Kidney epithelial cell (primary cell): ENCODE data around the gene SIGLECL1. TPM values are rescaled to one million over a fixed set of nuclear protein-coding genes. Genes with fewer than 3 reads are reported as not detected.

Experiments
- DNase-seq: peaks from one replicate; pipeline ENCODE4 v3.0.0-alpha.2; 2010; ENCODE audit warnings: low read depth
- H3K27me3 ChIP-seq: 2 replicates; pipeline ENCODE4 v1.6.0; 2011; ENCODE audit warnings: low read length; ENCODE audit not compliant: control insufficient read depth, insufficient read depth
- H3K36me3 ChIP-seq: 2 replicates; pipeline ENCODE4 v1.5.1; 2011; ENCODE audit warnings: low read length; ENCODE audit not compliant: control insufficient read depth, insufficient read depth
- H3K4me3 ChIP-seq: 2 replicates; pipeline ENCODE4 v1.5.1; 2011; ENCODE audit warnings: low read depth, mild to moderate bottlenecking, control low read depth, low read length
- total RNA-seq: library from RNA; depleted of rRNA; stranded (reverse); fragments of >200 nt; gene quantifications from 2 replicates; pipeline ENCODE4 v1.2.3, GENCODE V29; 2015
- TF ChIP-seq, protein P1 (sequence below): IDR thresholded peaks from 2 replicates; pipeline ENCODE4 v1.5.1; 2011; ENCODE audit warnings: mild to moderate bottlenecking, moderate library complexity, low read length, control low read depth, inconsistent platforms; ENCODE audit not compliant: insufficient read depth, poor library complexity, severe bottlenecking

The SIGLECL1 gene
- total RNA-seq, 1 donor from 2014 or later, result 0.79 TPM

DNA sequence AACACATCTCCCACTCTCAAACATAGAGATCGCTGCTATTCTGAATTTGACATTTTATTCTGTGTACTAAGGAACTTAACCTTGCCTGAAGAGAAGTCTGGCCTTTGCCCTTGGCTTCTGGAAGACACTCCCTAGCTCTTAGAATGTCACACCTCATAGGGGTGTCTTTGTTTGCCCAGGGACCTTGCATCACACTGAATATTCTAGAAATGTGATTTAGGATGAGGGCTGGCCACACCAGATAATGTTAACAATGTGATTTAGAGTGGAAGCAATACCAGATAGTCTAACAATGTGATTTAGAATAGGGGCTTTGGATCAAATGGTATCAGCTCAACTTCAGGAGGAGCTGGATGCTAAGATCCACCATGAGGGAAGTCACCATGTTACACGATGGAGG, 6.6 kb downstream of the SIGLECL1 start:
- TF ChIP-seq, protein P1, sequence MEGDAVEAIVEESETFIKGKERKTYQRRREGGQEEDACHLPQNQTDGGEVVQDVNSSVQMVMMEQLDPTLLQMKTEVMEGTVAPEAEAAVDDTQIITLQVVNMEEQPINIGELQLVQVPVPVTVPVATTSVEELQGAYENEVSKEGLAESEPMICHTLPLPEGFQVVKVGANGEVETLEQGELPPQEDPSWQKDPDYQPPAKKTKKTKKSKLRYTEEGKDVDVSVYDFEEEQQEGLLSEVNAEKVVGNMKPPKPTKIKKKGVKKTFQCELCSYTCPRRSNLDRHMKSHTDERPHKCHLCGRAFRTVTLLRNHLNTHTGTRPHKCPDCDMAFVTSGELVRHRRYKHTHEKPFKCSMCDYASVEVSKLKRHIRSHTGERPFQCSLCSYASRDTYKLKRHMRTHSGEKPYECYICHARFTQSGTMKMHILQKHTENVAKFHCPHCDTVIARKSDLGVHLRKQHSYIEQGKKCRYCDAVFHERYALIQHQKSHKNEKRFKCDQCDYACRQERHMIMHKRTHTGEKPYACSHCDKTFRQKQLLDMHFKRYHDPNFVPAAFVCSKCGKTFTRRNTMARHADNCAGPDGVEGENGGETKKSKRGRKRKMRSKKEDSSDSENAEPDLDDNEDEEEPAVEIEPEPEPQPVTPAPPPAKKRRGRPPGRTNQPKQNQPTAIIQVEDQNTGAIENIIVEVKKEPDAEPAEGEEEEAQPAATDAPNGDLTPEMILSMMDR, result no peak
- H3K36me3 ChIP-seq, result no peaks in the 10 kb centered on the region
- DNase-seq, result no peak
- no peak overlapping the region for H3K4me3 ChIP-seq
- no peaks in the 10 kb centered on the region for H3K27me3 ChIP-seq

DNA sequence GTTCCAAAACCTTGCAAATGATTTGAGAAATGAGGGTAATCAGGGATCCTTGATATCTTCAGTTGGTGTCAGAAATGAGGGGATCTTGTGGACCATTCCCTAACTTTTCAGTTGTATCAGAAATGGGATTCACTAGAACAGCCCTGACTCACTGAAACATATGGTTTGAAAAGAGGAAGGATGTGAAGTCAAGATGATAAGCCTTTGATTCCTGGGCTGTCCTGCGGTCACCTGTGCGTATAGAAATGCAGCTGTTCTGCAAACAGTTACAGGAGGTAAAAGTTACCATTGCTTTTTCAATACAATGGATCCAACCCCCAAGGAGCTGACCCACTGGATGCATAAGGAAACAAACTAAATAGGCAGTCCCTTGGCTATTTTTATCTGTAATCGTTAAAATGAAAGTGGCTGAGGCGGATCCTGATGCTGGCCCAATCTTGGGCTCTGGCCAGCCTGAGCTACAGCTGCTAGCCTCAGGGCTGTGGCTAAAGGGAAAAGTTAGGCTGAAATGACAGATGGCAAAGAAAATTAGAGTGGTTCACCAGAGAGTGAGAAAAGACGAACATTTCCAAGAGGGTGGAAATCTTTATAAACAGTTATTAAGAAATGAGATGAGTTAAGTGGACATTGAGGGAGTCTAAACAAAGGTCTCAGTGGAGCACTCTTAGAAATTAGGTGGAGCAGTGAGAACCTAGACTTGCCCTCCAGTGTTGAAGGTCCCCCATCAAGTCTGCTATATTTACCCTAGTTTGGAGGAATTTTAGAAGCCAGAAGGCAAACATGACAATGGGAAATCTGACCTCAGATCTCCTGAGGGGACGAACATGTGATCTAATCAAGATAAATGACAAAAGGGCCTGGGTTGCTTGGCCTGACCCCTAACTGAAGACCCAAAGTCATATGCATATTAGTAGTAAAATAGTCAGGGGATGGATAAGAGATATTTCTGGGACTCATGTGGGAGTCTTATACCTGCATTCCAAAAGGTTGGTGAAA, 7.6 kb downstream of the SIGLECL1 start:
- Histone ChIP-seq H3K27me3 (no peaks in the 10 kb centered on the region), H3K36me3 (no peaks in the 10 kb centered on the region), H3K4me3 (no peak overlapping the region)
- DNase-seq, result no peak
- TF ChIP-seq, protein P1, result no peak

- no peaks in the 10 kb centered on the region for H3K36me3 ChIP-seq
- DNase-seq, result no peak
- no peak overlapping the region for H3K4me3 ChIP-seq
- TF ChIP-seq, protein P1, result peak; percentile 85
- no peaks in the 10 kb centered on the region for H3K27me3 ChIP-seq
Observed at GRCh38 chr19:51259348-51260245, 8.7 kb downstream of the SIGLECL1 start.

- Histone ChIP-seq H3K27me3 (no peaks in the 10 kb centered on the region), H3K36me3 (no peaks in the 10 kb centered on the region), H3K4me3 (no peak overlapping the region)
- TF ChIP-seq, protein P1, result no peak
- DNase-seq, result no peak
Observed at GRCh38 chr19:51263808-51264207, 12.9 kb downstream of the SIGLECL1 start.

DNA sequence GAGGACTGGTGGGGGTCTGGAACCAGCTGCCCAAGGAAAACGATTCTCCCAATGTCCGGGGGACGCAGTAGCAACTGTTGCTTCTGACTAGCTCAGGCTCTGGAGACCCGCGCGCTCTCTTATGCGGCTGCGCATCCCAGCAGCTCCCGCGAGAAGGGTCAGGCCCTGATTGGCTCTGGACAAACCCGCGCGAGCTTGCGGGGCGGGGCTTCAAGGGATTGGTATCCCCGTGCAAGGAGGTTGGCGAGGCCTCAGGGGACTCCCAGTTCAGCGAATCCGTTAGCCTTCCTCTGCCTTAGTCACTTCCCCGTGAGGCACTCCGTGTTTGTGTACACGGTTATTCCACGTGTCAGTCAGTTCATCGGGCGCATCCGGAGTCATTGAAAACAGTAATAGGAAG, 20.2 kb downstream of the SIGLECL1 start:
- TF ChIP-seq, protein P1, result no peak
- Histone ChIP-seq H3K27me3 (no peaks in the 10 kb centered on the region), H3K4me3 (no peak overlapping the region), H3K36me3 (no peaks in the 10 kb centered on the region)
- DNase-seq, result no peak
